Amniotic epithelial cell (primary cell): ENCODE data around the gene CTNND2.

ENCODE experiments used
- DNase-seq: peaks from one replicate; pipeline ENCODE4 v3.0.0-alpha.2; 2010; ENCODE audit warnings: low read depth

The CTNND2 gene

GRCh38 chr5:11166923-11167322 lies 737.3 kb downstream of the CTNND2 start:
- DNase-seq: no peak

GRCh38 chr5:11164531-11165294 lies 739.5 kb downstream of the CTNND2 start:
- no peak for DNase-seq

GRCh38 chr5:11157132-11157531 lies 747.1 kb downstream of the CTNND2 start:
- DNase-seq: no peak

- DNase-seq: no peak
These were observed 750.4 kb downstream of the CTNND2 start for GRCh38 chr5:11153670-11154382.

- no peak for DNase-seq
These were observed 751.9 kb downstream of the CTNND2 start for GRCh38 chr5:11152368-11152767.

- DNase-seq: no peak
These were observed 753.3 kb downstream of the CTNND2 start for GRCh38 chr5:11150976-11151375.

- no peak for DNase-seq
These were observed 755.3 kb downstream of the CTNND2 start for GRCh38 chr5:11148810-11149539.

- DNase-seq: no peak
These were observed 758.1 kb downstream of the CTNND2 start for GRCh38 chr5:11146171-11146570.

- DNase-seq: no peak
These were observed 760.6 kb downstream of the CTNND2 start for GRCh38 chr5:11143456-11144267.

GRCh38 chr5:11139217-11139865 lies 764.9 kb downstream of the CTNND2 start:
- no peak for DNase-seq

GRCh38 chr5:11130131-11130530 lies 774.1 kb downstream of the CTNND2 start:
- no peak for DNase-seq

- no peak for DNase-seq
These were observed 776.2 kb downstream of the CTNND2 start for GRCh38 chr5:11128021-11128420.

GRCh38 chr5:11126844-11127243 lies 777.4 kb downstream of the CTNND2 start:
- DNase-seq: no peak

- no peak for DNase-seq
These were observed 782.4 kb downstream of the CTNND2 start for GRCh38 chr5:11121885-11122284.

GRCh38 chr5:11110128-11110527 lies 794.1 kb downstream of the CTNND2 start:
- DNase-seq: no peak

- DNase-seq: no peak
These were observed 798.5 kb downstream of the CTNND2 start for GRCh38 chr5:11105696-11106095.

- no peak for DNase-seq
These were observed 799.6 kb downstream of the CTNND2 start for GRCh38 chr5:11104651-11105112.

- no peak for DNase-seq
These were observed 800.0 kb downstream of the CTNND2 start for GRCh38 chr5:11104210-11104609.

GRCh38 chr5:11084111-11084510 lies 820.1 kb downstream of the CTNND2 start:
- no peak for DNase-seq

GRCh38 chr5:11082404-11082945 lies 821.8 kb downstream of the CTNND2 start:
- DNase-seq: no peak
